ENCODE results near the gene XIRP1. TPM values are rescaled to one million over a fixed set of nuclear protein-coding genes. Genes with fewer than 3 reads are reported as not detected.
A peak's percentile ranks its signal among the peaks of the same experiment; 100 is the strongest.

XIRP1 gene
- total and polyA plus RNA-seq, 2 of the 13 experiments (the other 11 are each of a cell fraction or from before 2014, with no cell fraction given), result not detected

DNA sequence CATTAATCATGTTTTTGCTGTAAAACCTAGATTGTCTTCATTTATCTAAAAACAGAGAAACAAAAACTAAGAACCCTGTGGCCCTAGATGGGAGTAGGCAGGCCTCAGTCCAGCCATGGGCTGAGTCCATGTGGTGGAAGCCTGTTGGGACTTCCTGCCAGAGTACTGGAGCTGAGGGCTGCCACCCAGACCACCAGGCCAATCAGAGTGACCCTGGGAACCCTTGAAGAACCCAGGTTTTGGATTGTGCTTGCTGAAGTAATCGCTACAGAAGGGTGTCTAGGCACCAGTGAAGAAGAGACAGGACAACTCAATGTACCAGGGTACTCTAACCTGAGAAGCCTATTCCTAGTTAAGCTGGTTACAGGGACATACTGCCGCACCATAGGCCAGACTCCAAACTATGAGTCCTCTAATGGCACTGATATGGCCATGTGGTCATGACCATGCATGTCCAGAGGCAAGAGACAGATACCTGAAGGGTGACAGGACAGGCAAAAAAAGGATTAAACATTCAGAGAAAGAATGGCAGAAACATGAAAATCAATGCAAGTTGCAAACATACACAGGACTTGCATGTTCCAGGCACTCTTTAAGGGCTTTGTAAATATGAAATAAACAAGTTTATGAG, 51.9 kb downstream of the XIRP1 start:
- H4K20me1 ChIP-seq (ENCODE audit: insufficient read depth, low read length), result peaks cover 3% of the 10 kb centered on the region; the same call in 1 of the 2 replicates
- H2AFZ ChIP-seq (ENCODE audit: low read length), result no peak overlapping the region
- 0 out of 3 replicates have a peak, but pooled peaks have one; percentile 5 for ATAC-seq
- intact Hi-C loops (cut with micrococcal nuclease; ENCODE audit: unreplicated experiment) (no loop called here), in situ Hi-C loops (cut with HindIII; ENCODE audit: extremely low pct_ligation_motif_present, low pct_unique_long_range_greater_than_20kb) (no loop called here)
- TF ChIP-seq PLRG1 (conservative IDR thresholded peaks at IDR 0.05) (no peak), SRSF1 (optimal IDR thresholded peaks at IDR 0.05; ENCODE audit: low read depth, low read length) (no peak), RFX3 (CRISPR knock-in tag; IDR thresholded peaks at IDR 0.05) (no peak), ZNF224 (CRISPR knock-in tag; IDR thresholded peaks at IDR 0.05) (no peak), ZNF674 (CRISPR knock-in tag; IDR thresholded peaks at IDR 0.05; ENCODE audit: low read depth) (no peak), POLR2AphosphoS2 (IDR thresholded peaks at IDR 0.05; ENCODE audit: low read depth, low read length) (0 out of 2 replicates have a peak, but pooled peaks have one; percentile 26)
- TF ChIP-seq, protein P1, sequence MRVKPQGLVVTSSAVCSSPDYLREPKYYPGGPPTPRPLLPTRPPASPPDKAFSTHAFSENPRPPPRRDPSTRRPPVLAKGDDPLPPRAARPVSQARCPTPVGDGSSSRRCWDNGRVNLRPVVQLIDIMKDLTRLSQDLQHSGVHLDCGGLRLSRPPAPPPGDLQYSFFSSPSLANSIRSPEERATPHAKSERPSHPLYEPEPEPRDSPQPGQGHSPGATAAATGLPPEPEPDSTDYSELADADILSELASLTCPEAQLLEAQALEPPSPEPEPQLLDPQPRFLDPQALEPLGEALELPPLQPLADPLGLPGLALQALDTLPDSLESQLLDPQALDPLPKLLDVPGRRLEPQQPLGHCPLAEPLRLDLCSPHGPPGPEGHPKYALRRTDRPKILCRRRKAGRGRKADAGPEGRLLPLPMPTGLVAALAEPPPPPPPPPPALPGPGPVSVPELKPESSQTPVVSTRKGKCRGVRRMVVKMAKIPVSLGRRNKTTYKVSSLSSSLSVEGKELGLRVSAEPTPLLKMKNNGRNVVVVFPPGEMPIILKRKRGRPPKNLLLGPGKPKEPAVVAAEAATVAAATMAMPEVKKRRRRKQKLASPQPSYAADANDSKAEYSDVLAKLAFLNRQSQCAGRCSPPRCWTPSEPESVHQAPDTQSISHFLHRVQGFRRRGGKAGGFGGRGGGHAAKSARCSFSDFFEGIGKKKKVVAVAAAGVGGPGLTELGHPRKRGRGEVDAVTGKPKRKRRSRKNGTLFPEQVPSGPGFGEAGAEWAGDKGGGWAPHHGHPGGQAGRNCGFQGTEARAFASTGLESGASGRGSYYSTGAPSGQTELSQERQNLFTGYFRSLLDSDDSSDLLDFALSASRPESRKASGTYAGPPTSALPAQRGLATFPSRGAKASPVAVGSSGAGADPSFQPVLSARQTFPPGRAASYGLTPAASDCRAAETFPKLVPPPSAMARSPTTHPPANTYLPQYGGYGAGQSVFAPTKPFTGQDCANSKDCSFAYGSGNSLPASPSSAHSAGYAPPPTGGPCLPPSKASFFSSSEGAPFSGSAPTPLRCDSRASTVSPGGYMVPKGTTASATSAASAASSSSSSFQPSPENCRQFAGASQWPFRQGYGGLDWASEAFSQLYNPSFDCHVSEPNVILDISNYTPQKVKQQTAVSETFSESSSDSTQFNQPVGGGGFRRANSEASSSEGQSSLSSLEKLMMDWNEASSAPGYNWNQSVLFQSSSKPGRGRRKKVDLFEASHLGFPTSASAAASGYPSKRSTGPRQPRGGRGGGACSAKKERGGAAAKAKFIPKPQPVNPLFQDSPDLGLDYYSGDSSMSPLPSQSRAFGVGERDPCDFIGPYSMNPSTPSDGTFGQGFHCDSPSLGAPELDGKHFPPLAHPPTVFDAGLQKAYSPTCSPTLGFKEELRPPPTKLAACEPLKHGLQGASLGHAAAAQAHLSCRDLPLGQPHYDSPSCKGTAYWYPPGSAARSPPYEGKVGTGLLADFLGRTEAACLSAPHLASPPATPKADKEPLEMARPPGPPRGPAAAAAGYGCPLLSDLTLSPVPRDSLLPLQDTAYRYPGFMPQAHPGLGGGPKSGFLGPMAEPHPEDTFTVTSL (CRISPR knock-in tag; IDR thresholded peaks at IDR 0.05; ENCODE audit: borderline replicate concordance), result no peak
- TF ChIP-seq, protein P2, sequence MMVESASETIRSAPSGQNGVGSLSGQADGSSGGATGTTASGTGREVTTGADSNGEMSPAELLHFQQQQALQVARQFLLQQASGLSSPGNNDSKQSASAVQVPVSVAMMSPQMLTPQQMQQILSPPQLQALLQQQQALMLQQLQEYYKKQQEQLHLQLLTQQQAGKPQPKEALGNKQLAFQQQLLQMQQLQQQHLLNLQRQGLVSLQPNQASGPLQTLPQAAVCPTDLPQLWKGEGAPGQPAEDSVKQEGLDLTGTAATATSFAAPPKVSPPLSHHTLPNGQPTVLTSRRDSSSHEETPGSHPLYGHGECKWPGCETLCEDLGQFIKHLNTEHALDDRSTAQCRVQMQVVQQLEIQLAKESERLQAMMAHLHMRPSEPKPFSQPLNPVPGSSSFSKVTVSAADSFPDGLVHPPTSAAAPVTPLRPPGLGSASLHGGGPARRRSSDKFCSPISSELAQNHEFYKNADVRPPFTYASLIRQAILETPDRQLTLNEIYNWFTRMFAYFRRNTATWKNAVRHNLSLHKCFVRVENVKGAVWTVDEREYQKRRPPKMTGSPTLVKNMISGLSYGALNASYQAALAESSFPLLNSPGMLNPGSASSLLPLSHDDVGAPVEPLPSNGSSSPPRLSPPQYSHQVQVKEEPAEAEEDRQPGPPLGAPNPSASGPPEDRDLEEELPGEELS (CRISPR knock-in tag; IDR thresholded peaks at IDR 0.05), result no peak
- ChIA-PET POLR2A (no interaction called here), CTCF (ENCODE audit: low intra/inter-chr PET ratio, low total read pairs) (no interaction called here)
- no peak overlapping the region for H3K27ac ChIP-seq (ENCODE audit: extremely low read length, insufficient read depth, low read length)
- H3K36me3 ChIP-seq (replicated peaks in 1 of 2; ENCODE audit: control insufficient read depth in 1 of 2, insufficient read depth in 2 of 2, low read length in 2 of 2), result peaks cover 23 to 38% of the 10 kb centered on the region in 2 experiments; a peak in 4 of 5 replicates
- FAIRE-seq, result no peak
- H3K9me3 ChIP-seq (ENCODE audit: low read length), result no peaks in the 10 kb centered on the region
- no peaks in the 10 kb centered on the region for H3K4me1 ChIP-seq (ENCODE audit: insufficient read depth, low read length)
- BruUV-seq (replicated peaks), result no TSS peak
- no peak for DNase-seq (ENCODE audit: low spot score)
- no peak overlapping the region for H3K4me2 ChIP-seq (ENCODE audit: low read depth, low read length)
- no peaks in the 10 kb centered on the region for H3K27me3 ChIP-seq (ENCODE audit: control insufficient read depth in 1 of 2, insufficient read depth in 2 of 2, low read length in 2 of 2)
- no peak overlapping the region for H3K4me3 ChIP-seq (replicated peaks in 1 of 3; ENCODE audit: insufficient read depth in 1 of 3, low read depth in 2 of 3, low read length in 3 of 3)
- WGBS (ENCODE audit: low lambda C conversion rate), result 100% methylated on average over 2 of the region's 2 CpGs
- H3K79me2 ChIP-seq (ENCODE audit: insufficient read depth, low read length), result no peaks in the 10 kb centered on the region
- H3K9ac ChIP-seq (ENCODE audit: insufficient read depth, low read depth, low read length), result no peak overlapping the region
